ENCODE results near the gene NUP58. TPM values are rescaled to one million over a fixed set of nuclear protein-coding genes. Genes with fewer than 3 reads are reported as not detected.

Gene NUP58, protein sequence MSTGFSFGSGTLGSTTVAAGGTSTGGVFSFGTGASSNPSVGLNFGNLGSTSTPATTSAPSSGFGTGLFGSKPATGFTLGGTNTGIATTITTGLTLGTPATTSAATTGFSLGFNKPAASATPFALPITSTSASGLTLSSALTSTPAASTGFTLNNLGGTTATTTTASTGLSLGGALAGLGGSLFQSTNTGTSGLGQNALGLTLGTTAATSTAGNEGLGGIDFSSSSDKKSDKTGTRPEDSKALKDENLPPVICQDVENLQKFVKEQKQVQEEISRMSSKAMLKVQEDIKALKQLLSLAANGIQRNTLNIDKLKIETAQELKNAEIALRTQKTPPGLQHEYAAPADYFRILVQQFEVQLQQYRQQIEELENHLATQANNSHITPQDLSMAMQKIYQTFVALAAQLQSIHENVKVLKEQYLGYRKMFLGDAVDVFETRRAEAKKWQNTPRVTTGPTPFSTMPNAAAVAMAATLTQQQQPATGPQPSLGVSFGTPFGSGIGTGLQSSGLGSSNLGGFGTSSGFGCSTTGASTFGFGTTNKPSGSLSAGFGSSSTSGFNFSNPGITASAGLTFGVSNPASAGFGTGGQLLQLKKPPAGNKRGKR
- 10 to 100 TPM in 4 of 5 donors, 1 to 10 TPM in 1; 6.4 to 96.3 (median 54.6) TPM for total RNA-seq
- polyA plus RNA-seq = 10 to 100 TPM in 2 of 3 donors, 1 to 10 TPM in 1; 8.9 to 12.8 (median 11.9) TPM
- long read RNA-seq, donor 1, full-length matches to known transcripts = 1 of 1 reads
- long read RNA-seq, donor 1, partial matches to known transcripts = 0 of 1 reads
- long read RNA-seq, donor 1, other reads (novel, unspliced or antisense) = 0 of 1 reads
- long read RNA-seq, donor 2, full-length matches to known transcripts = 3 of 3 reads
- long read RNA-seq, donor 2, partial matches to known transcripts = 0 of 3 reads
- long read RNA-seq, donor 2, other reads (novel, unspliced or antisense) = 0 of 3 reads
- long read RNA-seq, donor 3, full-length matches to known transcripts = 3 of 8 reads
- long read RNA-seq, donor 3, partial matches to known transcripts = 5 of 8 reads
- long read RNA-seq, donor 3, other reads (novel, unspliced or antisense) = 0 of 8 reads
- long read RNA-seq, donor 4 = 0 reads
- long read RNA-seq, donor 5, full-length matches to known transcripts = 2 of 2 reads
- long read RNA-seq, donor 5, partial matches to known transcripts = 0 of 2 reads
- long read RNA-seq, donor 5, other reads (novel, unspliced or antisense) = 0 of 2 reads
- long read RNA-seq, donor 6, full-length matches to known transcripts = 8 of 8 reads
- long read RNA-seq, donor 6, partial matches to known transcripts = 0 of 8 reads
- long read RNA-seq, donor 6, other reads (novel, unspliced or antisense) = 0 of 8 reads
- long read RNA-seq, donor 7, full-length matches to known transcripts = 3 of 11 reads
- long read RNA-seq, donor 7, partial matches to known transcripts = 8 of 11 reads
- long read RNA-seq, donor 7, other reads (novel, unspliced or antisense) = 0 of 11 reads
- long read RNA-seq, donor 8, full-length matches to known transcripts = 3 of 3 reads
- long read RNA-seq, donor 8, partial matches to known transcripts = 0 of 3 reads
- long read RNA-seq, donor 8, other reads (novel, unspliced or antisense) = 0 of 3 reads
- long read RNA-seq, donor 9, full-length matches to known transcripts = 6 of 6 reads
- long read RNA-seq, donor 9, partial matches to known transcripts = 0 of 6 reads
- long read RNA-seq, donor 9, other reads (novel, unspliced or antisense) = 0 of 6 reads
- long read RNA-seq, donor 10, partial matches to known transcripts = 5 of 5 reads
- long read RNA-seq, donor 10, other reads (novel, unspliced or antisense) = 0 of 5 reads

DNA sequence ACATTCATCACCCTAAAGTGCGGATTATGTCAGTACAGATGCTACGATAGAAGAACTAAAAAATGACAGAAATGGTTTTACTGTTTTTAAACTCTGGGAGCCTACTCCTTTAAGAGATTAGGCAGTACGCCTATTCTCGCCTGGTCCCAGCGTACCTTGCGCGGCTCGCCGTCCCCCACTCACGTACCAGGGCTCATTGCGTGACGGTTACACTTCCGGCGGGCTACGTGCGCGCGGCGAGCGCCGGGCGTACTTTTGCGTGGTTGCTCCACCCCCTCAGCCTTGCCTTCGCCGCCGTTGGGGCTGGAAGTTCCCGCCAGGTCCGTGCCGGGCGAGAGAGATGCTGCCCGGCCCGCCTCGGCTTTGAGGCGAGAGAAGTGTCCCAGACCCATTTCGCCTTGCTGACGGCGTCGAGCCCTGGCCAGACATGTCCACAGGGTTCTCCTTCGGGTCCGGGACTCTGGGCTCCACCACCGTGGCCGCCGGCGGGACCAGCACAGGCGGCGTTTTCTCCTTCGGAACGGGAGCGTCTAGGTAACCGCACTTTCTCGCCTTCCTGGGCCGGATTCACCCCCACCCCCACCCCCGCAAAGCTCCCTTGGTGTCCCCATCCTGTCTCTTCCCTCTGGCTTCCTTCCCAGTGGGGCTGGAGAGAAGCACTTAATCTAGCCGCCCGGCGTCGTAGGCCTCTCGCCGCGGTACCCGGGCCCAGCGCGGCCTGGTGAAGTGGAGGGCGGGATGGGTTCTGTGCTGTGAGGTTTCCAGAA, at the start of gene NUP58:
NUP58 (plus strand) TSS at position 279 of the 767 bp plus-strand sequence; CDS start at position 428, 149 bp downstream.
- intact Hi-C loops (cut with DNase I; ENCODE audit: low total_unique reads) = no loop called here
- Histone ChIP-seq H3K27ac (peak within 1 kb of the TSS; percentile 93 to 97 (median 94)), H3K4me1 (peaks cover 11 to 34% (median 27%) of the 10 kb centered on the region in 4 donors), H3K4me3 (peak within 1 kb of the TSS; percentile 74 to 96 (median 86)), H3K36me3 (peaks cover 0 to 7% (median 0%) of the 10 kb centered on the region in 4 donors), H3K9me3 (no peaks in the 10 kb centered on the region), H3K27me3 (peaks cover 0 to 9% (median 0%) of the 10 kb centered on the region in 3 donors)
- 0 to 1% (median 0%) methylated on average over 59 to 64 of the region's 64 CpGs for WGBS, 5 donors
- TF ChIP-seq EP300 (IDR thresholded peaks at IDR 0.05) (no peak), POLR2A (IDR thresholded peaks at IDR 0.05) (peak in 2 of 4 donors; percentile 24 to 49), POLR2AphosphoS5 (IDR thresholded peaks at IDR 0.05) (peak; percentile 95 to 99 (median 98))
- TF ChIP-seq, protein P1, sequence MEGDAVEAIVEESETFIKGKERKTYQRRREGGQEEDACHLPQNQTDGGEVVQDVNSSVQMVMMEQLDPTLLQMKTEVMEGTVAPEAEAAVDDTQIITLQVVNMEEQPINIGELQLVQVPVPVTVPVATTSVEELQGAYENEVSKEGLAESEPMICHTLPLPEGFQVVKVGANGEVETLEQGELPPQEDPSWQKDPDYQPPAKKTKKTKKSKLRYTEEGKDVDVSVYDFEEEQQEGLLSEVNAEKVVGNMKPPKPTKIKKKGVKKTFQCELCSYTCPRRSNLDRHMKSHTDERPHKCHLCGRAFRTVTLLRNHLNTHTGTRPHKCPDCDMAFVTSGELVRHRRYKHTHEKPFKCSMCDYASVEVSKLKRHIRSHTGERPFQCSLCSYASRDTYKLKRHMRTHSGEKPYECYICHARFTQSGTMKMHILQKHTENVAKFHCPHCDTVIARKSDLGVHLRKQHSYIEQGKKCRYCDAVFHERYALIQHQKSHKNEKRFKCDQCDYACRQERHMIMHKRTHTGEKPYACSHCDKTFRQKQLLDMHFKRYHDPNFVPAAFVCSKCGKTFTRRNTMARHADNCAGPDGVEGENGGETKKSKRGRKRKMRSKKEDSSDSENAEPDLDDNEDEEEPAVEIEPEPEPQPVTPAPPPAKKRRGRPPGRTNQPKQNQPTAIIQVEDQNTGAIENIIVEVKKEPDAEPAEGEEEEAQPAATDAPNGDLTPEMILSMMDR (IDR thresholded peaks at IDR 0.05) = no peak
- DNase-seq = peak; percentile 96 to 99

DNA sequence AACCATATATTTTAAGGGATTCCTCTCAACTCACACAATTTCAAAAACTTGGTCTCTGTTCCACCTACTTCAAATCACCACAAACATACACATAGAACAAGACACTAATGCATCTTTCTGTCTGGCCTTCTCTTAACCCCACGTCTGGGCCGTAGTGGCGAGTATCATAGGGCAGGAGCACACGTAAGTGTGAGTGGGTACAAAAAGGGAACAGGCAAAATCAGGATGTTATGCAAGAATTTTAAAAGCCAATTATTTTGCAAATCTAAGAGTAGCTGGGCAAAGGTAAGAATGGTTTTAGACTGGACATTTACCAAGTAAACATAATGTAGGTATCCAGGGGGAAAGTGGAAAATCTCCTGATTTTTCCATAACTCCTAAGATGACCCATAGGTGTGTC, 49.2 kb upstream of the NUP58 start:
- Histone ChIP-seq H3K4me3 (no peak overlapping the region), H3K36me3 (peaks cover 11 to 86% (median 74%) of the 10 kb centered on the region in 4 donors), H3K9me3 (no peaks in the 10 kb centered on the region), H3K27me3 (no peaks in the 10 kb centered on the region), H3K4me1 (peaks cover 0 to 17% (median 0%) of the 10 kb centered on the region in 4 donors), H3K27ac (no peak overlapping the region)
- no peak for TF ChIP-seq EP300 (IDR thresholded peaks at IDR 0.05)
- TF ChIP-seq POLR2AphosphoS5 (IDR thresholded peaks at IDR 0.05) = no peak
- TF ChIP-seq POLR2A (IDR thresholded peaks at IDR 0.05) = no peak
- TF ChIP-seq, protein P1 (IDR thresholded peaks at IDR 0.05) = no peak
- 80 to 94% (median 93%) methylated on average over 4 of the region's 4 CpGs for WGBS, 5 donors
- intact Hi-C loops (cut with DNase I; ENCODE audit: low total_unique reads) = no loop called here
- DNase-seq = no peak

DNA sequence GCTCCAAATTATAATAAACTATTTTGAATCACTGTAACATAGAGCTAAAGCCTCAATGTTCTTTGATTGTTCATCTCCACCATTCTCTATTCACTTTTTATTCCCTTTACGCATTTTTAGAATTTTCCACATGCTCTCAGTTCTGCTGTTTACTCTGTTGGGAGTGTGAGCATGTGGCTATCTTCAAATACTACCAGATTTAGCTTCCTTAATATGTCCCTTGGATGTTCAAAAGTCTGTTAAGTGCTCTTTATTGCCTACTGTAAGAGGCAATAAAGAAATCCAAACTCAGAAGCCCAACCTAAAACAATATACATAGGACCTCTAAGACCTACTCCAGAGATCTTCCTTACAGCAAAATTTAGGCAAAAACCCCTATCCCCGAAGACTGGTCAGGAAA, 48.7 kb upstream of the NUP58 start:
- no peak overlapping the region for H3K27ac ChIP-seq
- no peaks in the 10 kb centered on the region for H3K9me3 ChIP-seq
- H3K4me1 ChIP-seq = peaks cover 0 to 17% (median 0%) of the 10 kb centered on the region in 4 donors
- no peak for DNase-seq
- H3K36me3 ChIP-seq = peaks cover 11 to 92% (median 80%) of the 10 kb centered on the region in 4 donors
- no peaks in the 10 kb centered on the region for H3K27me3 ChIP-seq
- H3K4me3 ChIP-seq = no peak overlapping the region
- TF ChIP-seq, protein P1 (IDR thresholded peaks at IDR 0.05) = no peak
- no peak for TF ChIP-seq EP300 (IDR thresholded peaks at IDR 0.05)
- intact Hi-C loops (cut with DNase I; ENCODE audit: low total_unique reads) = no loop called here
- WGBS, 5 donors = 90 to 100% (median 94%) methylated on average over 2 of the region's 2 CpGs

All from stomach (tissue), 19 donors.